Daoy (cell line): ENCODE data around the gene TRNAU1AP. TPM values are rescaled to one million over a fixed set of nuclear protein-coding genes. Genes with fewer than 3 reads are reported as not detected.
"Not testable (repeated sequence)": the region's sequence is repeated elsewhere in the genome, so short reads cannot be mapped to it uniquely, and the experiment has no call there.

Source experiments
- DNase-seq: peaks from one replicate; pipeline ENCODE4 v3.0.0-alpha.2; 2015; ENCODE audit warnings: low read depth
- total RNA-seq: library from RNA; depleted of rRNA; stranded (reverse); fragments of >200 nt; shearing (Covaris generic); gene quantifications from 2 replicates; pipeline ENCODE4 v1.2.3, GENCODE V29; 2014

Gene TRNAU1AP
- total RNA-seq, 1 experiment from 2014 or later: 27.3 TPM

DNA sequence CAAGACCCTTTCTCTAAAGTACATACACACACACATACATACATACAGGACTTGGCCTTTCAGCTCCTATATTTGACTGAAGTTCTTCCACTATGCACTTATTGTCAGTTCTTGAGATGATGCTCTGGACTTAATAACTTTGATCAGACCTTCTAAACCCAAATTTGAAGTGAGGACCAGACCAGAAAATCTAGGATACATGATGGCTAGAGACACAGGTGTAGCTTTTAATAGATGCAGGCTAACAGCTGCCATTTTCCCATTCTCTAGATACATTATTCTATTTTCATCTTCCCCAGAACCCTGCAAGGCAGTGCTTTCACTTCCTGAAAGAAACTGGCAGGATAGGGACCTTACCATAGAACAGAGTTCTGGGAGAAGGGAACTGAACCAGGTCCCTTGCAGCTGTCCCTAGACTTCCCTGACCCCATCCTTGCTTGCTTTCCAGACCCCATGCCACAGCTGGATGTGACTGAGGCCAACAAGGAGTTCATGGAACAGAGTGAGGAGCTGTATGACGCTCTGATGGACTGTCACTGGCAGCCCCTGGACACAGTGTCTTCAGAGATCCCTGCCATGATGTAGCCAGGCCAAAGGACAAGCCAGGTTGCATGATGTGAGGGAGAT is 24.3 kb downstream of the TRNAU1AP start:
- DNase-seq: no peak

DNA sequence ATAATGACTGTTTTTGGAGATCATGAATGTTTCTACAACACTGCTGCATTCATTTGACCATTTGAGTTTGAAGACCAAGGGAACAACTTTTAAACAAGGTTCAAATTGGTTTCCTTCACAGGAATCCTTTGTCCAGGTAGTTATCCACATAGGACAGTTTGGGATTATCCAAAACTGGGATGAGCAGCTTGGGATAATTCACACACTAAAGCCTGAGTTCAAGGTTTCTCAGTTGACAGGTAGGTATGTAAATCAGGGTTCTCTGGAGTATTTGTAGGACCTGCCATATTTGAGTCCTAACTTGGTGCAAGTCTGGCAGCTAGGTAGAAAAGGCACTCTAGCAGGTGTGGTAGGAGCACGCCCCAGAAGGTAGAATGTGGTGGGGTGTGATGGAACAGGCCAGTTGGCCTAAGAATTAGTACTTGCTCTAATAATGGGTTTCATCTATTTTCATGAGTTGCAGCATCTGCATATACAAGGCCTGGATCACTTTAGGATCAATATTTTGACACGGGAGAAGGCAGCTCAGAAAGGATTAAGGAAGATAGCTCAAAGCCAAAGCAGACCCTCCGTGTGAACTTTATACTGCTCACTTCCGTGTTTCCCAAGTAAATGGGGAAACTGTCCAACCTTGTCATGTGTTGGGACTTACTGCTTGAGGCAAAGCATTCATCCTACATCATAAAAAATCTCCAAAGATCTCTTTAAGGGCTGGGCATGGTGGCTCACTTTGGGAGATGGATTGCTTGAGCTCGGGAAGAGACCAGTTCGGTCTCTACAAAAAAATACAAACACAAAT is 25.1 kb downstream of the TRNAU1AP start:
- DNase-seq: no peak

DNA sequence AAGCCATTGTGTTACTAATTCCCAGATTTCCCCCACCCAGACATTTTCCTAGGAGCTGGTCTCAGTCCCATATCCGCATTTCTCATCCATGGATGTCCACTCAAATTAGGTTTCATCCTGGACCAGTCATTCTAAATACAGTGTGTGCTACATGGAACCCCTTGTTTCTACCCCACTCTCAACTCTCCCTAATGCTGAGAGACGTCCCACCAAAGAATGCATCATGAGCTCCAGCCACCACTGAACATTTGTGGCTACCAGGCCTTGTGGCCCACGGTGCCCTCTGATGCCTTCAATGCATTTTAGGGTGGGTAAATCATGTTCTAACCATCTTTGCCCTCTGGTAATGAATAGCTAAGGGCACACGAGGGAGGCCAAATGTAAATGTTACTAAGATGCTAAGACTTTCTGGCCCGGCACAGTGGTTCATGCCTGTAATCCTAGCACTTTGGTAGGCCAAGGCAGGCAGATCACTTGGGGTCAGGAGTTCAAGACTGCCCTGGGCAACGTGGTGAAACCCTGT is 25.9 kb downstream of the TRNAU1AP start:
- no peak for DNase-seq

DNA sequence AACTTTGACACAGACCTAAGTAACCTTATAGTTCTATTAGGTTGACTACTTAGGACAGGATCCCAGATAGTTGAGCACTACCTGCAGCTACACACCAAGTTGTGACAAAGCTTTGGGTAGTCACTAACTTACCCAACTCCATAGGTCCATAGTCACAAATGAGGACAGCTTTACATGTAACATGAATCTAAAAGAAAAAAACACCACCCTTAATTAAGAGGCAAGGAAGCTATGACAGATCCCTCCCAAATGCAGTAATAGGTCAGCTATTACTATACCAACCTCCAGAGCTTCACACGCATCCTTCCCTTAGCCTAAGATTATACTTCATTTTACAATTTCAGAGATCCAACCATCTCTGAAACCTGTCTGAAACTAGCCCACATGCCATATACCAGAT is 26.5 kb downstream of the TRNAU1AP start:
- DNase-seq: no peak

DNA sequence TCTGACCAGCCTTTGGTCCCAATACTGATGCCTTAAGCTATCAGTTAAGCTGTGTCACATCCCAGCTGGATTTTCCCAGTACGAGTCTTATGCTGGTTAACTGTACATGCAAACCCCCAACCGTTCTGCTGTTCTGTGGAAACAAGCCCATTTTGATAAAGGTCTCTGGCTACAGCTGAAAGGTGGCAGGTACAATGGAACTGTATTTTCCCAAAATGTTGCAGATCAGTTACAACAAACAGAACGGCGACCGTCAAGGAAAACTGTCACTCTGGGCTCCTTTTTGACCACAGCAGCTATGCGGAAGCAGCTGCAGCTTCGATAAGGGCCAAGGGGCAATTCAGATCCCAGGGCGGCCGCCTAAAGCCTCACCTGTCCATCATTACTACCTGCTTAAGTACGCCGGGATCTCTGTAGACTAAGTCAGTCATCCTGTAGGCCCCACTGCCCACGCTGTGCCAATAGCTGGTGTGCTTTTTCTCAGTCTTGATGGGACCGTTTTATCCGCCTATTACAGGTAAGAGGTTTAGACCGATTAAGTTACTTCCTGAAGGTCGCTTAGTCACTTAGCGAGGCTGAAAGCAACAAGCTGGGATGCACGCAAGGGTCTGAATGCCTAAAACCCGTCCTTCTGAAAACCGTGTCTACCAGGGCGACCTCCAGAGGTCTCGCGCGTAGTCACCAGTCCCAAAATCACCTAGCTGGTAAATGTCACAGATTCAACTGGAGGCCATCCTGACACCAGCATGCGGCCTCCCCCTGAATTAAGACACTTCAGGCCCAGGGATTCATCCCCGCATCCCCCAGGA is 28.0 kb downstream of the TRNAU1AP start:
- peak; percentile 46 for DNase-seq

DNA sequence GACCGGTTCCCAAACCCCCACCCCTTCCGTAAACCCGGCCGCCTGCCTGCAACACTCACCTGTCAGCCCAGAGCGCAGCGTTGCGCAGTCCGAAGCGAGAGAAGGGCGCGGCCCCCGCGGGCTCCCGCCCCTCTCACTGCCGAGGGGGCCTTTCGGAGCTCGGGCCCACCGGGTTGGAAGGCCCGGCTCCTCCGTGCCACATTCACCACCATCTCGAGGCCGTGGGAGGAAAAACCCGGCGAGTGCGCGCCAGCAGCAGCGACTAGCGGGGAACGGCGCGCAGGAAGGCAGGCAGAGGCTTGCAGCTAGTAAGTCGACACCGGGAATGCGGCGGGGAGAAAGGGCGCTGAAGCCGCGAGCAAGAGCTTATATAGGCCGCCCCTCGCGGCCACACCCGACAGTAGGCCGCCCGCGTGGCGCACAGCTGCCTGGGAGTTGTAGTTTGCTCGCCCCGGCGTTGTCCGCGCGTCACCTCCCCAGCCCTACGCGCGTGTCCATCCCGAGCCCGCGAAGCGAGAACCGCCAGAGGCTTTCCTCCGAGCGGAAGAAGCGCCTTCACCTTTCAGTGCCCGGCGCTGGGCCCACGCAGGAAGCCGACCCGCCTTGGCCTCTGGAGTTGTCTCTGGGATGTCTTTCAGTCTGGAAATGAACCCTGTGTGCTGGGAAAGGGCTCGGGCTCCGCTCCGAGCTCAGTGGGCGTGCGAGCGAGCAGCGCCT is 28.8 kb downstream of the TRNAU1AP start:
- DNase-seq: peak; percentile 98

DNA sequence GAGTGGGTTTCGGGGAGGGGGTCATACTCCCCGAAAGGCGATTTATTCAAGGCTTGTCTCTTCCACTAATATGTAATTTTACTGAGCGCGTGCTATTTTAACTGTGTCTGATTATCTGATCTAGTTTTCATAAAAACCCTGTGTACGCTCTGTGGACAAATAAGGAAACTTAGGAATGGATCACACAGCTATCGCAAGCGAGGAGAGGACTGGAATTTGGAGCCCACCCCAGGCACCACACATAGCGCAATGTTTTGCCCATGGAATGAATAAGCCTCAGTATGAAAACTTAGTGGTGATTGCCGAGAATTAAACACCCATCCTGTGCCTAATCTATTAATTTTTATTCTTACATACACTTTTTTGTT is 29.3 kb downstream of the TRNAU1AP start:
- peak; percentile 37 for DNase-seq

DNA sequence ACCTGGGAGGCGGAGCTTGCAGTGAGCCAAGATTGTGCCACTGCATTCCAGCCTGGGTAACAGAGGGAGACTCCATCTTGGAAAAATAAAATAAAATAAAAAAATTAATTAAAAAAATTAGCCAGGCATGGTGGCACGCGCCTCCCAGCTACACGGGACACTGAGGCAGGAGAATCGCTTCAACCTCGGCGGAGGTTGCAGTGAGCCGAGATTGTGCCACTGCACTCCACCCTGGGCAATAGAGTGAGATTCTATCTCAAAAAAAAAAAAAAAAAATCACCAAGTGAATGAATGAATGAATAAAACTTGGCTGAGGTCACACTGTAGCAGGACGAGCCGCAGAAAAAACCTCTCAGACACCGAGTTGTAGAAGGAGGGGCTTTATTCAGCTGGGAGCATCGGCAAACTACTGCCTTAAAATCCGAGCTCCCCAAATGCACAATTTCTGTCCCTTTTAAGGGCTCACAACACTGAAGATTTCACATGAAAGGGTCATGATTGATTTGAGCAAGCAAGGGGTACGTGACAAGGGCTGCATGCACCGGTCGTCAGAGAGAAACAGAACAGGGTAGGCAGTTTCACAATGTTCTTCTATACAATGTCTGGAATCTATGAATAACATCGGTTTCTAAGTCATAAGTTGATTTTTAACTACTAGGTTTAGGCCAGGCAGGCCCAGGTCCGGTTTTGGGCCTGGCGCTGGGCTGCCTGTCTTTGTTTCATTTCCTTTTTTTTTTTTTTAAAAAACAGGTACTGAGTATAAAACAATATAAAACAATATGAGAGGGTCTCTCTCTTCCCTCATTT is 33.9 kb downstream of the TRNAU1AP start:
- not testable (repeated sequence) for DNase-seq

DNA sequence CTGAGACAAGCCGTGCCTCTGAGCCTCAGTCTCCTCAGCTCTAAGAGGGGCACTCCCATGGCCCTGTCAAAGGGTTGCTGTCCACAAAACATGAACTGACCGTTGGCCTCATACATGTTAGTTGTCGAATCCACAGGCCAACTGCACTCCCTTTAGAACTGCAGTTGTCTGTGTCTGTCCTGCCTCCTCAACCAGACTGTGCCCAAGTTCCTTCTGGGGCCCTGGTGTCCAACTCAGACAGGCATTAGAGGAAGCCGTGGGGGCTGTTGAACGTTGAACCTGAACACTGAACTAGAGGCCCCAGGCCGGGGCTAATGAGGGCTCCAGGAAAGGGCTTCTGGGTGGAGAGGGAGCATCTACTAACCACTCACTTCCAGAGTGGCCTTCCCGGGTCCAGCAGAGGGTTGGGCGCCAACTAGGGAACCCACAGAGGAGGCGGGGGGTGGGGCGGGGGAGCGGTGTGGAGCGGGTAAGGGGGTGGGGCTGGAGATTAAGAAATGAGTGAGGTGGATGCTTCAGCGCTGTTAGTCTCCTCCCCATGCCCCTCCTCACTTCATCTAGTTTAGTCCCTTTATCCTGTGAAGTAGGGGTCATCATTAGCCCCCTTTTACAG is 38.9 kb downstream of the TRNAU1AP start, which contains the start of gene RAB42:
RAB42 (plus strand) TSS at position 558 of the 613 bp plus-strand sequence. CDS start 247 bp downstream, outside the sequence.
- peak; percentile 37 for DNase-seq

DNA sequence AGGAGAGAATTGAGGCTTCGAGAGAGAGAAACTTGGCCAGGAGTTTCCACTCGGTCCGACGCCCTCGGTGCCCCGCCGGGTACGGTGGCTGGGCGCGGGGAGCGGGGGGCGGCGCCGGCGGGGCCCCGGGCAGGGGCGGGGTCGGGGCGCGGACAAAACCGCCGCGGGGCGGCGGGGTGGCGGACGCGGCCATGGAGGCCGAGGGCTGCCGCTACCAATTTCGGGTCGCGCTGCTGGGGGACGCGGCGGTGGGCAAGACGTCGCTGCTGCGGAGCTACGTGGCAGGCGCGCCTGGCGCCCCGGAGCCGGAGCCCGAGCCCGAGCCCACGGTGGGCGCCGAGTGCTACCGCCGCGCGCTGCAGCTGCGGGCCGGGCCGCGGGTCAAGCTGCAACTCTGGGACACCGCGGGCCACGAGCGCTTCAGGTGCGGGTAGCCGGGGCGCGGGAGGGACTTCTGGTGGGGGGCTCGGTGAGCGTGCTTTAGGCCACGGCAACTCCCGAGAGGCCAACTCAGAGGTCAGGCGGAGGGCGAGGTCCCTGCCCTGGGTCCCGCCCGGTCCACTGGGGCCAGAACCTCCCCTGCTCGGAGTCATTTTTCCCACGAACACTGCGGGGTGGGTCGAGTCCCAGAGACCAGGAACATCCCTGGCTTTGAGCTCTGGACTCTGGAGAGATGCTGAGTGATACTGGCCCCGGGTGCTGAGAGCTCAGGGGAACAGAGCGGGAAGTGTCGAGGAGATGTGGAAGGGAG is 39.6 kb downstream of the TRNAU1AP start:
- DNase-seq: peak; percentile 32

DNA sequence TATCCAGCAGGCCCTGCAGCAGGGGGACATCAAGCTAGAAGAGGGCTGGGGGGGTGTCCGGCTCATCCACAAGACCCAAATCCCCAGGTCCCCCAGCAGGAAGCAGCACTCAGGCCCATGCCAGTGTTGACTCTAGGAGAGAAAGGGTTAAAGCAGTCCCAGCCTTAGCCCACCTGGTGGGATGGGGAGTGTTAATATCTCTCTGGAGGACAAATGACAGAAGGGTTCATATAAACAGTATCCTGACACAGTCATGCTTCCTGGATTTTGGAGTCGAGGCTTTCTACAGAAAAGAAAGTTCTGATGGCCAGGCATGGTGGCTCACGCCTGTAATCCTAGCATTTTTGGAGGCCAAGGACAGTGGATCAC is 41.1 kb downstream of the TRNAU1AP start:
- not testable (repeated sequence) for DNase-seq

DNA sequence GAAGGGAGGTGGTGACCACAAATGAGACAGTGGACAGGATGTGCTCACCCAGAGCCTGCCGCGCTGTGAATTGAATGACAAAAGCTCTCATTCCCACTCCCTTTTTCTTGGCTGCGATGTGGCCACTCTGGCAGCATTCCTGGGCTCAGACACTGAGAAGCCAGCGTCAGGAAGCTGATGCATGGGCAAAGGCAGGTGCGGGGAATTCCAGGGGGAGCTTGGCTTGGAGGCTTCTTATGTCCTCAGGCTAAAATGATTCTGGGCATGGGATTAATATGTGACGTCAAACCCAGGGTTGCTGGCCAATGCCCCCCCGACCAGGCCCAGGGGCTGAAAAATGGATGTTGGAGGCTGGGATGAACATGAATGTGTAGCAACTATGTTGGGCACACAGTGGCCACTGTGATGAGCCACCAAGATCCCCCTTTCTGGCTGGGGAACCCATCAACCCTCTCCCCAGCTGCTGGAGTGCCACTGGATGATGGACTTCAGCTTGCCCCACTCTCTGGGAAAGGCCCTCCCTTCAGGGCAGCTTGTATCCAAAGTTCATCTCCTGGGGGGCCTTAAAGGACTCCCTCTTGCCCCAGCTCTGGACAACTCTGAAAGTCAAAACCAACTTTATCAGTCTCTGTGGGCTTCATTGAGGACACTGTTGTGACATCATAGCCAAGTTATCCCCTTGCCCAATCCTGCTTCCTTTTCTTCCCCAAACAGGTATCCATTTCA is 42.0 kb downstream of the TRNAU1AP start:
- DNase-seq: peak; percentile 90

DNA sequence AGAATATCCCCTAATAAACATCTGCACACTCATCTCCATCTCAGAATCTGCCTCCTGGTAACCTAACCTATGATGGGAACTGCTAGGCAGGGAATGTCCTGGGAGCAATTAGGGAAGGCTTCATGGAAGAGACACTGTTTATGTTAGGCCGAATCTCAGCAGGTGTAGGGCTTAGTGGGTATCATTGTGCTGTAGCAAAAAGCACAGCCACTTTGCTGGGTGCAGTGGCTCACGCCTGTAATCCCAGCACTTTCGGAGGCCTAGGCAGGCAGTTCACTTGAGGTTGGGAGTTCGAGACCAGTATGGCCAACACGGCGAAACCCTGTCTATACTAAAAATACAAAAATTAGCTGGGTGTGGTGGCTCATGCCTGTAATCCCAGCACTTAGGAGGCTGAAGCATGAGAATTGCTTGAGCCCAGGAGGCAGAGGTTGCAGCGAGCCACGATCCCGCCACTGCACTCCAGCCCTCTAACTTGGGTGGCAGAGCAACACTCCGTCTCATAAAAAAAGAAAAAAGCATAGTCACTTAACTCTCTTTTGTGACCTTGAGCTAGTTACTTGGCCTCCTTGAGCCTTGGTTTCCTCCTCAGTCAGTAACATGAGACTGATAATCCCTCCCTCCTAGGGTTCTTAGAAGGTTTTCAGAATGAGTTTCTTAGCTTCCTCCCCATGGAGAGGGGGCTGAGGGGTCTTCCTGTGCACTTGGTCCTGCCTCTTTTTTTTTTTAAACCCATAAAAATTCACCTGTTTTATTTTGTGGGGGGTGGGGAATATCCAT is 42.7 kb downstream of the TRNAU1AP start:
- no peak for DNase-seq

DNA sequence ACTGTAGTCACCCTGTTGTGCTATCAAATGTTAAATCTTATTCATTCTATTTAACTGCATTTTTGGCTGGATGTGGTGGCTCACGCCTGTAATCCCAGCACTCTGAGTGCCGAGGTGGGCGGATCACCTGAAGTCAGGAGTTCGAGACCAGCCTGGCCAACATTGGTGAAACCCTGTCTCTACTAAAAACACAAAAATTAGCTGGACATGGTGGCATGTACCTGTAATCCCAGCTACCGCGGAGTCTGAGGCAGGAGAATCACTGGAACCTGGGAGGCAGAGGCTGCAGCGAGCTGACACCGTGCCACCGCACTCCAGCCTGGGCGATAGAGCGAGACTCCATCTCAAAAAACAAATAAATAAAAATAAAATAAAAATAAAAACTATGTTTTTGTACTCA is 43.4 kb downstream of the TRNAU1AP start:
- DNase-seq: not testable (repeated sequence)

DNA sequence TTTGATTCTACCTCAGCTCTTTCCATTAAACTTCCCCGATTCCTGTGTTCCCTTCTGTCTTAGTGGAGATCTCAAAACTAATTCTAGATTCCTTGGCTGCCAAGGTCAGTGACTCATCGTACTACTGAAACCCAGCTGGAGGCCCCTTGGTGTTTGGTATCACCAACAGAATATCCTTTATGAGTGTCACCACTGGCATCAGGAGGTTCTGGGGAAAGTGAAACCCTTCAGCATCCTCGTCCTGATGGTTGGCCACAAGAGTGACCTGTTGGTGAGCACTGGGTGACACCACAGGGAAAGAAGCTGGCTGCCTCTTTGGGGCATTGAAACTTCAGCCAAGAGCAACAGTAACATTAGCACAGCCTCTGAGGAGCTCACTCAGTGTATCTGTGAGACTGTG is 48.8 kb downstream of the TRNAU1AP start:
- DNase-seq: peak; percentile 93

DNA sequence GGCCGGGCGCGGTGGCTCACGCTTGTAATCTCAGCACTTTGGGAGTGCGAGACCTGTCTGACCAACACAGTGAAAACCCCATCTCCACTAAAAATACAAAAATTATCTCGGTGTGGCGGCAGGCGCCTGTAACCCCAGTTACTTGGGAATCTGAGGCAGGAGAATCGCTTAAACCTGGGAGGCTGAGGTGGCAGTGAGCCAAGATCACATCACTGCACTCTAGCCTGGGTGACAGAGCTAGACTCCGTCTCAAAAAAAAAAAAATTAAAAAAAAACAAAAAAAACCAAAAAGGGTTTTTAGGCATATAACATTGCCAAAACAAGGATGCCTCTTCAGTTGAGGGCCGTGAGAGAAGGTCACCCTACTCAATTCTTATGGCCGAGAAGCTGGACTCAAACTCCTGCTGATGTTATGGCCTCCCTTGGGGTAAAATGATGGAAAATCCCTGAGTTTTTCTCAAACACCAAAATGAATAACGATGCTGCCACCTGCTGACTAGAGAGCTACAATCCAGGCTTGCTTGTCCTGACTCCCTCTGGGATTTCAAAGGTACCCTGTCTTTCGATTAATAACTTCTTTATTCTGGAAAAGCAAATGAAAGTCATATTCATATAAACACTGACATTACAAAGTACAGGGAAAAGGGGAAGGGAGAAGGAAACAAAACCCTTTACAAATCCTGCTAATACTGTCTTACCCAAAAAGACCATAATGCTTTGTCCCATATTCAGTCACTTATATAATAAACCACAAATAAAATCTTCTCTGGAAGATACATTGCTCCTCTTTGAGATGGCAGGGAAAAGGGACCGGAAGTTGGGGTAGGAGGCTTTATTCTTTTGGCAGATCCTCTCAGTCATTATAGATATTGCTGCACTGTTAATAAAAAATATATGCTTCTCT is 49.9 kb downstream of the TRNAU1AP start:
- peak; percentile 75 for DNase-seq

DNA sequence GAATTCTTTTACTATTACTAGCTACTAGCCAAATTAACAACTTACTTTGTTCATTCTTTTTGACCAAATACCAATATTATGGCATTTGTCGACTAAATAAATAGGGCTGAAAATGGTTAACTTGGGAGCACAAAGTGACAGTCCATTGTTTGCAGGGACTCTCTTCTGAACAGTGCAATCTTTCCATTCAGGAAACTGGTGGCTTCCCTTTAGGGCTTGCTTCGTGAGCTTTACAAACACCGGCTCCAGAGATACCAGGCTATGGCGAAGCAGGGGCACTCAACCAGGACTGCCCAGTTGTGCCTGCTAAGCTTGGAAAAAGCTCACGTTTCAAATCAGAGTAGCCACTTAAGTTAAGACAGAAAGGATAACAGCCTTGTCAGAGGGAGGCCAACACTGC is 51.5 kb downstream of the TRNAU1AP start:
- DNase-seq: no peak
